22Rv1 (cell line): Measurements from ENCODE around the gene GABBR1.

ENCODE experiments used
- CTCF ChIP-seq: fragments of 450-650 bp; IDR thresholded peaks from 2 replicates; pipeline ENCODE4 v1.5.1; 2017; ENCODE audit warnings: mild to moderate bottlenecking
- ZFX ChIP-seq: fragments of 450-650 bp; IDR thresholded peaks from 2 replicates; pipeline ENCODE4 v1.6.1; 2017; ENCODE audit warnings: antibody characterized with exemption, borderline replicate concordance

DNA sequence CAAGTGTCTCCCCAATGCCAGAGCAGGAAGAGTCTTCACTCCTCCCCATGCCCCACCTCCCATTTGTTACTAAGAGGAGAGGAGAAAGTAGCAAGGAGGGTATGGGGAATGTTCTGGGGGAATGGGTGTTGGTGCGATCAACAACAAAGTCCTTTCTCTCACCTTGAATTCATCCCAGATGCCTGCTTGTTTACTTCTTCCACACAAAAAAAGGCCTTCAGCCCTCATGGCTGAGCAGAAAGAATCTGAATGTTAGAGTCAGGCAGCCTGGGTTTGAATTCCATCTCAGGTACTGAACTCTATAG is 33.8 kb upstream of the GABBR1 start:
- TF ChIP-seq CTCF, result no peak
- TF ChIP-seq ZFX, result no peak
